Spleen (tissue), 11 donors: ENCODE results near the gene SH3BP5L. TPM values are rescaled to one million over a fixed set of nuclear protein-coding genes. Genes with fewer than 3 reads are reported as not detected.
"Not testable (repeated sequence)": the region's sequence is repeated elsewhere in the genome, so short reads cannot be mapped to it uniquely, and the experiment has no call there.

Experiments
- DNase-seq: peaks from one replicate; pipeline ENCODE4 v3.0.0-alpha.2; 2020
- H3K27ac ChIP-seq, 8 donors: fragments of 200-600 bp; sonication (generic) in 7 of 8; 1 replicate in 4 of 8; 2 replicates in 4 of 8; pipeline versions ENCODE4 v1.5.0 to v1.8.0; 2016 to 2021; ENCODE audit warnings: inconsistent platforms in 4 of 8, mild to moderate bottlenecking in 4 of 8, moderate library complexity in 1 of 8
- H3K27me3 ChIP-seq, 7 donors: fragments of 200-600 bp; sonication (generic) in 6 of 7; replicated peaks in 1 of 7; 1 replicate in 4 of 7; 2 replicates in 3 of 7; pipeline versions ENCODE4 v1.5.0 to v1.8.0; 2016 to 2021; ENCODE audit warnings: inconsistent platforms in 3 of 7, mild to moderate bottlenecking in 1 of 7
- H3K36me3 ChIP-seq, 6 donors: fragments of 200-600 bp; sonication (generic) in 5 of 6; 1 replicate in 4 of 6; 2 replicates in 2 of 6; pipeline versions ENCODE4 v1.5.0 to v1.8.0; 2016 to 2021; ENCODE audit warnings: inconsistent platforms in 2 of 6
- H3K4me1 ChIP-seq, 6 donors: fragments of 200-600 bp; sonication (generic) in 5 of 6; 1 replicate in 3 of 6; 2 replicates in 3 of 6; pipeline versions ENCODE4 v1.5.0 to v1.8.0; 2016 to 2021; ENCODE audit warnings: inconsistent platforms in 3 of 6
- H3K4me3 ChIP-seq, 8 donors: fragments of 200-600 bp; sonication (generic) in 7 of 8; 1 replicate in 4 of 8; 2 replicates in 4 of 8; pipeline versions ENCODE4 v1.5.0 to v1.8.0; 2016 to 2021; ENCODE audit warnings: inconsistent platforms in 4 of 8, mild to moderate bottlenecking in 4 of 8, moderate library complexity in 2 of 8
- H3K9me3 ChIP-seq, 8 donors: fragments of 200-600 bp; sonication (generic) in 7 of 8; 1 replicate in 4 of 8; 2 replicates in 4 of 8; pipeline versions ENCODE4 v1.5.0 to v1.8.0; 2016 to 2021; ENCODE audit warnings: inconsistent platforms in 4 of 8
- POLR2A ChIP-seq, 3 donors: fragments of 450-650 bp; IDR thresholded peaks; one replicate each; pipeline ENCODE4 v1.5.1; 2017; ENCODE audit warnings: antibody characterized with exemption in 3 of 3, mild to moderate bottlenecking in 1 of 3
- POLR2AphosphoS5 ChIP-seq, 3 donors: sonication (generic); formaldehyde crosslinking; IDR thresholded peaks; one replicate each; pipeline ENCODE4 v1.5.1; 2017; ENCODE audit warnings: antibody characterized with exemption in 3 of 3
- WGBS, 5 donors: extraction: QIAGEN DNeasy Blood & Tissue Kit in 3 of 5; methylation state at CpG; one replicate each; pipeline versions ENCODE4 v1.1.5 to v1.1.7; 2013 to 2018; 5-methylcytosine and 5-hydroxymethylcytosine counted together
- intact Hi-C: fragments of 100-400 bp; cut with DNase I; formaldehyde crosslinking; loops from one replicate; pipeline ENCODE4 v1.15.0; 2023; ENCODE audit warnings: low total_unique reads
- polyA plus RNA-seq, 3 donors: library from polyadenylated mRNA; stranded (reverse); fragments of 200-250 nt; gene quantifications; one replicate each; pipeline ENCODE4 v1.2.1, GENCODE V29; 2013
- total RNA-seq, 7 donors: library from RNA; depleted of rRNA in 3 of 7; stranded (reverse); fragments of >200 nt in 3 of 7; fragmentation: NEBNext Ultra II Directional in 4 of 7; extraction: Animal tissue kit (Norgen Biotek cat#: 25700) in 4 of 7; gene quantifications; one replicate each; pipeline versions ENCODE4 v1.1.0 to v1.2.1, GENCODE V29; 2016 to 2021
- TF ChIP-seq, protein P1 (sequence below), 11 experiments: fragments of 200-600 bp in 7 of 11; fragments of 450-650 bp in 4 of 11; sonication (generic) in 4 of 11; IDR thresholded peaks in 8 of 11; conservative IDR thresholded peaks in 3 of 11; 1 replicate in 7 of 11; 2 replicates in 4 of 11; pipeline versions ENCODE4 v1.4.0 to v1.8.0; 2016 to 2021; ENCODE audit warnings: antibody characterized with exemption in 11 of 11, inconsistent platforms in 4 of 11, mild to moderate bottlenecking in 1 of 11
- donor health status: healthy with polysubstance abuse.
- donor health status: DM: no; HTN: no; CAD: no; lungs with moderate emphysema.
- donor health status: DM: no; HTN: no; CAD: no.
- donor health status: Bipolar disorder and iron deficiency.
- donor health status: healthy.
- donor health status: DM: no; HTN: no; CAD: no.
- donor health status: DM: yes; HTN: yes; CAD: no.

SH3BP5L gene
- total and polyA plus RNA-seq, 10 donors: 10.1 to 43.3 (median 30.6) TPM

- Histone ChIP-seq H3K27ac (peak overlapping the region; percentile 62 to 93 (median 84)), H3K4me1 (peaks cover 19 to 71% (median 45%) of the 10 kb centered on the region in 6 donors)
- intact Hi-C loops: no loop called here
Measured at GRCh38 chr1:248805876-248806275, 19.8 kb downstream of the SH3BP5L start.

GRCh38 chr1:248804771-248805681 lies 20.7 kb downstream of the SH3BP5L start:
- intact Hi-C loops: no loop called here
- peak in 1 of 3 donors; percentile 48 for TF ChIP-seq POLR2AphosphoS5 (IDR thresholded peaks at IDR 0.05)
- no peak for TF ChIP-seq POLR2A (IDR thresholded peaks at IDR 0.05)
- TF ChIP-seq, protein P1, sequence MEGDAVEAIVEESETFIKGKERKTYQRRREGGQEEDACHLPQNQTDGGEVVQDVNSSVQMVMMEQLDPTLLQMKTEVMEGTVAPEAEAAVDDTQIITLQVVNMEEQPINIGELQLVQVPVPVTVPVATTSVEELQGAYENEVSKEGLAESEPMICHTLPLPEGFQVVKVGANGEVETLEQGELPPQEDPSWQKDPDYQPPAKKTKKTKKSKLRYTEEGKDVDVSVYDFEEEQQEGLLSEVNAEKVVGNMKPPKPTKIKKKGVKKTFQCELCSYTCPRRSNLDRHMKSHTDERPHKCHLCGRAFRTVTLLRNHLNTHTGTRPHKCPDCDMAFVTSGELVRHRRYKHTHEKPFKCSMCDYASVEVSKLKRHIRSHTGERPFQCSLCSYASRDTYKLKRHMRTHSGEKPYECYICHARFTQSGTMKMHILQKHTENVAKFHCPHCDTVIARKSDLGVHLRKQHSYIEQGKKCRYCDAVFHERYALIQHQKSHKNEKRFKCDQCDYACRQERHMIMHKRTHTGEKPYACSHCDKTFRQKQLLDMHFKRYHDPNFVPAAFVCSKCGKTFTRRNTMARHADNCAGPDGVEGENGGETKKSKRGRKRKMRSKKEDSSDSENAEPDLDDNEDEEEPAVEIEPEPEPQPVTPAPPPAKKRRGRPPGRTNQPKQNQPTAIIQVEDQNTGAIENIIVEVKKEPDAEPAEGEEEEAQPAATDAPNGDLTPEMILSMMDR (IDR thresholded peaks at IDR 0.05 in 8 of 11, conservative IDR thresholded peaks at IDR 0.05 in 3 of 11): peak in 3 of 11 experiments; percentile 4 to 23 (median 11)
- peak; percentile 80 for DNase-seq
- H3K36me3 ChIP-seq: peaks cover 0 to 9% (median 0%) of the 10 kb centered on the region in 6 donors
- peaks cover 19 to 71% (median 38%) of the 10 kb centered on the region in 6 donors for H3K4me1 ChIP-seq
- H3K4me3 ChIP-seq: peak overlapping the region in 5 of 8 donors; percentile 7 to 59 (median 19)
- whole genome bisulfite sequencing, 5 donors: 24 to 39% (median 27%) methylated on average over 10 of the region's 10 CpGs
- no peaks in the 10 kb centered on the region for H3K27me3 ChIP-seq
- H3K27ac ChIP-seq: peak overlapping the region; percentile 62 to 93 (median 84)
- H3K9me3 ChIP-seq: peaks cover 0 to 4% (median 0%) of the 10 kb centered on the region in 8 donors

More at GRCh38 chr1:248805876-248806275, 19.8 kb downstream of the SH3BP5L start:
- TF ChIP-seq, protein P1 (IDR thresholded peaks at IDR 0.05 in 8 of 11, conservative IDR thresholded peaks at IDR 0.05 in 3 of 11): peak in 1 of 11 experiments; percentile 13
- TF ChIP-seq POLR2A (IDR thresholded peaks at IDR 0.05) (no peak), POLR2AphosphoS5 (IDR thresholded peaks at IDR 0.05) (no peak)
- Histone ChIP-seq H3K27me3 (no peaks in the 10 kb centered on the region), H3K9me3 (peaks cover 0 to 4% (median 0%) of the 10 kb centered on the region in 8 donors), H3K36me3 (peaks cover 0 to 17% (median 0%) of the 10 kb centered on the region in 6 donors), H3K4me3 (peak overlapping the region in 1 of 8 donors; percentile 59)
- DNase-seq: peak; percentile 24
- 50 to 78% (median 57%) methylated on average over 1 of the region's 1 CpG for WGBS, 5 donors

- not testable (repeated sequence) for H3K9me3 ChIP-seq, DNase-seq
Measured at GRCh38 chr1:248803501-248803900, 22.2 kb downstream of the SH3BP5L start.

DNA sequence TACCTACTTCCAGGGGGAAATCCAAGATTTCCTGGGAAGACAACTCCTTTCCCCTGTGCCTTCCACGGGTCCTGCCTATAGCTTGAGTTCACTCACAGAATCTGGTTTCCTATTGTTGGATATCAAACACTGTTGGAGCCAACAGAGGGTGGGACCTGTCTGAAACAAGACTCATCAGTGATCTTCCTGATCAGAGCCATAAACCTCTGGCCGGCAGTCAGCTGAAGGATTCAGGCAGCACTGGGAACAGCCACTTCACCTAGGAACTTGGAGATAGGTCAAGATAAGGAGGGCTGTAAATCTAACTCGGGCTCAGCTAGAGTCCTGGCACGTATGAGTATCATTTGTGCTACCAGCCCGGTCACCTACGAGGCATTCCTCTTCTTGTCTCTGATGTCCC lies 23.3 kb downstream of the SH3BP5L start:
- Histone ChIP-seq H3K36me3 (no peaks in the 10 kb centered on the region), H3K9me3 (peaks cover 0 to 4% (median 0%) of the 10 kb centered on the region in 8 donors), H3K27ac (peak overlapping the region in 3 of 8 donors; percentile 17 to 52 (median 32)), H3K4me1 (peaks cover 19 to 58% (median 36%) of the 10 kb centered on the region in 6 donors), H3K27me3 (no peaks in the 10 kb centered on the region), H3K4me3 (peak overlapping the region in 1 of 8 donors; percentile 5)
- 83 to 99% (median 92%) methylated on average over 6 of the region's 6 CpGs for WGBS, 5 donors
- intact Hi-C loops: no loop called here
- peak; percentile 22 for DNase-seq
- TF ChIP-seq, protein P1 (IDR thresholded peaks at IDR 0.05 in 8 of 11, conservative IDR thresholded peaks at IDR 0.05 in 3 of 11): no peak
- no peak for TF ChIP-seq POLR2AphosphoS5 (IDR thresholded peaks at IDR 0.05)
- TF ChIP-seq POLR2A (IDR thresholded peaks at IDR 0.05): no peak

More at GRCh38 chr1:248803501-248803900, 22.2 kb downstream of the SH3BP5L start:
- H3K27ac ChIP-seq: peak overlapping the region in 7 of 8 donors; percentile 79 to 93 (median 85)
- H3K4me3 ChIP-seq, intact Hi-C loops, H3K36me3 ChIP-seq, H3K27me3 ChIP-seq: not testable (repeated sequence)
- H3K4me1 ChIP-seq: peaks cover 19 to 66% (median 38%) of the 10 kb centered on the region in 6 donors
- WGBS, 5 donors: 69 to 89% (median 79%) methylated on average over 15 of the region's 15 CpGs
